Omental fat pad (tissue), 4 donors: ENCODE data around the gene ADCY9. TPM values are rescaled to one million over a fixed set of nuclear protein-coding genes. Genes with fewer than 3 reads are reported as not detected.

Source experiments
- ATAC-seq: fragments of 150-250 bp; one replicate; pipeline ENCODE4 v1.9.1; 2016; ENCODE audit warnings: mild to moderate bottlenecking, moderate library complexity; ENCODE audit not compliant: low FRiP score
- DNase-seq: peaks from one replicate; pipeline ENCODE4 v3.0.0-alpha.2; 2019; ENCODE audit warnings: low spot score
- total RNA-seq, 4 donors: library from RNA; depleted of rRNA; stranded (reverse); fragments of >200 nt; gene quantifications; one replicate each; pipeline ENCODE4 v1.1.0, GENCODE V29; 2016
- TF ChIP-seq, protein P1 (sequence below), 3 donors: fragments of 450-650 bp; IDR thresholded peaks; one replicate each; pipeline ENCODE4 v1.5.1; 2016 to 2017; ENCODE audit warnings: antibody characterized with exemption in 3 of 3, mild to moderate bottlenecking in 3 of 3, moderate library complexity in 2 of 3

ADCY9 gene
- total RNA-seq, 4 donors from 2014 or later, result 8.5 to 16.6 (median 11.5) TPM

DNA sequence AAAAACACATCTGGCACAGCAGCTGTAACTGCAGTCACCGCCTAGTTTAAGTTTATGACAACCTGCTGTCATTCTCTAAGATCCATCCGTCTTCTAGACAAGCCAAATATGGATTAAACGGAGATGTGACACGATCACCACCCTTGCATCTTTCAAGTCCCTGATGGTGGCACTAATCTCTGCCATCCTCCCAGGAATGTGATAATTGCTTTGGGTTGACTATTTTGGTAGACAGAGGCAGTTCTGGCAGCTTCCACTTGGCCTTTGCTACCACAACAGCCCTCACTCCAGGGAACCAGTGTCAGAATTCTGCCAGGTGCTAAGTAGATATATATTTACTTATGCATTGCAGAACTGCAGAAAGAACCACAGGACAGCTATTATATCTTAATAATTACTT is 81.3 kb downstream of the ADCY9 start:
- no peak for DNase-seq
- TF ChIP-seq, protein P1, sequence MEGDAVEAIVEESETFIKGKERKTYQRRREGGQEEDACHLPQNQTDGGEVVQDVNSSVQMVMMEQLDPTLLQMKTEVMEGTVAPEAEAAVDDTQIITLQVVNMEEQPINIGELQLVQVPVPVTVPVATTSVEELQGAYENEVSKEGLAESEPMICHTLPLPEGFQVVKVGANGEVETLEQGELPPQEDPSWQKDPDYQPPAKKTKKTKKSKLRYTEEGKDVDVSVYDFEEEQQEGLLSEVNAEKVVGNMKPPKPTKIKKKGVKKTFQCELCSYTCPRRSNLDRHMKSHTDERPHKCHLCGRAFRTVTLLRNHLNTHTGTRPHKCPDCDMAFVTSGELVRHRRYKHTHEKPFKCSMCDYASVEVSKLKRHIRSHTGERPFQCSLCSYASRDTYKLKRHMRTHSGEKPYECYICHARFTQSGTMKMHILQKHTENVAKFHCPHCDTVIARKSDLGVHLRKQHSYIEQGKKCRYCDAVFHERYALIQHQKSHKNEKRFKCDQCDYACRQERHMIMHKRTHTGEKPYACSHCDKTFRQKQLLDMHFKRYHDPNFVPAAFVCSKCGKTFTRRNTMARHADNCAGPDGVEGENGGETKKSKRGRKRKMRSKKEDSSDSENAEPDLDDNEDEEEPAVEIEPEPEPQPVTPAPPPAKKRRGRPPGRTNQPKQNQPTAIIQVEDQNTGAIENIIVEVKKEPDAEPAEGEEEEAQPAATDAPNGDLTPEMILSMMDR (IDR thresholded peaks at IDR 0.05), result no peak
- no peak for ATAC-seq

DNA sequence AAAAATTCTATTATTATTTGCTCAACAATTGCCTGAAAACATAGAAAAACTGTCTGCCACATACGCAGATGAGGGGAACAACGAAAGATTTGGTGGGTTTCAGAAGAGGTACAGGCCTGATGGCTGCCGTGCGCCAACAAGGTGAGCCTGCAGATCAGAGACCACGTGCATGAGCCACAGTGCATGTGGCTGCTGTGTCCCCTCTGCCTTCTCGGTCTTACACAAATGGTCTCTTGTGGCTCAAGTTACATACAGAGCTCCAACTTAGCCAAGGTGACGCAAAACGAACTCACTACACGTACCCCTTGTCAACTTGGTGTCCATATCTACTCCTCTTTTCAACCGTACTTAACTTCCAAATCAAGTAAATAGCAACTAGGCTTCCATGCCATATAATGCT is 82.3 kb downstream of the ADCY9 start:
- TF ChIP-seq, protein P1 (IDR thresholded peaks at IDR 0.05), result no peak
- no peak for DNase-seq
- no peak for ATAC-seq

DNA sequence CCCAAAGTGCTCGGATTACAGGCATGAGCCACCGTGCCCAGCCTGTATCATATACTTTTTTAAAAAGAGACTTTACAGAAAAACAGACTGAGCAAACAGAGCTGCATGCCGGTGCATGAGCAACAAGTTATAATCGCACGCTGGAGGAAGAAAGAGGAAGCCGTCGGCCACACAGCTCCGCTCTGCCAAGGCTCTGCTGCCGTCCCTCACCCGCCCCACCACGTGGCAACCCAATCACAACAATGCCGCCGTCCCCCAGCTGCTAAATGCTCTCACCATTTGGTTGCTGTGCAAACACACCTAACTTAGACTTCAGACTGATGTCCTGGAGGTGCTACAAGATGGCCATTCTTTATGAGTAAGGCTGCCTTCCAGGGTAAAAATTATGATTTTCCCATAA is 83.5 kb downstream of the ADCY9 start:
- no peak for ATAC-seq
- TF ChIP-seq, protein P1 (IDR thresholded peaks at IDR 0.05), result no peak
- DNase-seq, result no peak

DNA sequence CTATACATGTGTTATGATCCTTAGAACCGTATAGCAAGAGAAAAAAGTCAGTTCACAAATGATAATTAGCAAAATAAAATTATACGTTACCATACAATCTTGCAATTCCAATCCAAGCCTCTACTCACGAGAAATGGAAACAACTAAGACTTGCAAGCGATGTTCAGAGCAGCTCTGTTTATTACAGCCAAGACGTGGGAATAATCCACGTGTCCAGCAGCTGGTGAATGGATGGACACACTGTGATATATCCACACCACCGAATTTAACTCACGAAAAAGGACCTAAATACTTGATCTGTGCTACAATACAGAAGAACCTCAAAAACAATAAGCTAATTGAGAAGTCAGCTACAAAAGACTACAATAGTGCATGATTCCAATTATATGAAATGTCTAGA is 88.1 kb downstream of the ADCY9 start:
- no peak for DNase-seq
- ATAC-seq, result no peak
- TF ChIP-seq, protein P1 (IDR thresholded peaks at IDR 0.05), result no peak

DNA sequence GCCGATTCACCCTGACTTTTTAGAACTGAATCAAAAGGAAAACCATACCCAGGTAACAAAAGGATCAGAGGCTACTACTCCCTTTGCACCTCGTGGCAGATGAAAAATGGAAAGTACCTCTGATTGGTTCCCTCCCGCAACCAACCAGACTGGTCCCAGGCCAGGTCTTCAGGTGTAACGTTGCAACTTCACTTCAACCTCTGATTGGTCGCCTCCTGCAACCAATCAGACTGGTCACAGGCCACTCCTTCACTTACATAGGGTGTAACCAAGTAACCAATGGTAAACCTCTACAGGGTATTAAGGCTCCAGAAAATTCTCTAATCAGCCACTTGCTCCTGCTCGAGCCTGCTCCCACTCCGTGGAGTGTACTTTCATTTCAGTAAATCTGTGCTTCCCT is 89.4 kb downstream of the ADCY9 start:
- ATAC-seq (no peak), DNase-seq (no peak)
- TF ChIP-seq, protein P1 (IDR thresholded peaks at IDR 0.05), result no peak

DNA sequence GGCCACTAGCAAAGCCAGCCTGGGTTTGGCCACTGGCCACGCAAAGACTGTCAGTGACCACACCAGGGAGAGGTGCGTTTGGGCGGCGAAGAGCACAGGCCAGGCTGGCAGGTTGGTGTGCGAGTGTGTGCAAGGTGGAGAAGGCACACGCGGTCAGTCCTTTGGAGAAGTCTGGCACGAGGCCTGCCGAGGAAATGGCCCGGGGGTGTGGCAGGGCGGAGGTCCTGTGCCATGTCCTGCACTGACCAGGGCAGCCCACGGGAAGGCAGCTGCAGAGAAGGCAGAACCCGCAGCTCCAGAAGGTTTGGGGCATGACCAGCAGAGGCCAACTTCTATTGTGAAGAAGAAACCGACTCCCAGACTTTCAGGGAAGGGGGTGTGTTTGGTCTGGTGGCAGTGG is 90.8 kb downstream of the ADCY9 start:
- ATAC-seq, result no peak
- no peak for DNase-seq
- TF ChIP-seq, protein P1 (IDR thresholded peaks at IDR 0.05), result no peak

DNA sequence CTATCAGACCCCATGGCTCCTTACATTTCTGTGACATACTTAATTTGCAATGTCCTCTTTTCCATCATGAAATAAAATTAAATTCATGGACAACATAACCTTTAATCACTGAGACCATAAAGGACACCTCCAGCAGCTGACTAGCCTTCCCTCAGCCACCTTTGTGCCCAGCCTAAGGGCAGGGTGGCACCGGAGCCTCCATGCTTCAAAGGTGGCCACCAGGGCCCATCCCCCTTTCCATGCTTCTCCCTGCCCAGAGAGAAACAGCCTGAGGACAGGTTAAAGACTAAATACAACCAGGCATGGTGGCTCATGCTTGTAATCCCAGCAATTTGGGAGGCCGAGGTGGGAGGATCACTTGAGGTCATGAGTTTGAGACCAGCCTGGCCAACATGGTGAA is 94.3 kb downstream of the ADCY9 start:
- TF ChIP-seq, protein P1 (IDR thresholded peaks at IDR 0.05), result no peak
- no peak for DNase-seq
- ATAC-seq, result no peak
